Astrocyte (in vitro differentiated cells and primary cell): ENCODE results near the gene FGF22. TPM values are rescaled to one million over a fixed set of nuclear protein-coding genes. Genes with fewer than 3 reads are reported as not detected.

Experiments used
- DNase-seq: peaks from one replicate; pipeline ENCODE4 v3.0.0-alpha.2; 2010; ENCODE audit warnings: low read depth
- FAIRE-seq: peaks from 2 replicates; lab custom pipeline; 2011; peaks lifted over from hg19 to GRCh38; lab: Jason Lieb, UNC
- H2AFZ ChIP-seq: 2 replicates; pipeline ENCODE4 v1.6.0; 2012; ENCODE audit warnings: low read depth, low read length, inconsistent platforms
- H3K27ac ChIP-seq: 2 replicates; pipeline ENCODE4 v1.5.1; 2011; ENCODE audit warnings: low read depth, low read length, inconsistent platforms
- H3K27me3 ChIP-seq: 2 replicates; pipeline ENCODE4 v1.6.0; 2011; ENCODE audit warnings: low read length, inconsistent platforms; ENCODE audit not compliant: insufficient read depth
- H3K36me3 ChIP-seq: 2 replicates; pipeline ENCODE4 v1.5.1; 2011; ENCODE audit warnings: low read length, inconsistent platforms; ENCODE audit not compliant: insufficient read depth
- H3K4me1 ChIP-seq: 2 replicates; pipeline ENCODE4 v1.5.1; 2011; ENCODE audit warnings: low read length, inconsistent platforms; ENCODE audit not compliant: insufficient read depth
- H3K4me2 ChIP-seq: 2 replicates; pipeline ENCODE4 v1.6.0; 2012; ENCODE audit warnings: low read length, inconsistent platforms
- H3K4me3 ChIP-seq: 2 replicates; pipeline ENCODE4 v1.5.1; 2011; ENCODE audit warnings: low read depth, mild to moderate bottlenecking, low read length, inconsistent platforms; ENCODE audit not compliant: insufficient read depth
- H3K79me2 ChIP-seq: 2 replicates; pipeline ENCODE4 v1.6.0; 2012; ENCODE audit warnings: mild to moderate bottlenecking, low read length, inconsistent platforms; ENCODE audit not compliant: insufficient read depth
- H3K9ac ChIP-seq: 2 replicates; pipeline ENCODE4 v1.6.0; 2012; ENCODE audit warnings: mild to moderate bottlenecking, low read length, inconsistent platforms
- H3K9me3 ChIP-seq: 2 replicates; pipeline ENCODE4 v1.5.1; 2012; ENCODE audit warnings: low read depth, mild to moderate bottlenecking, low read length, inconsistent platforms; ENCODE audit not compliant: insufficient read depth
- H4K20me1 ChIP-seq: 2 replicates; pipeline ENCODE4 v1.6.0; 2012; ENCODE audit warnings: low read length, inconsistent platforms; ENCODE audit not compliant: insufficient read depth
- H3K27ac Mint-ChIP-seq: one replicate; pipeline ENCODE4 v1.8.0; 2021; ENCODE audit warnings: mild to moderate bottlenecking, mixed read lengths; ENCODE audit not compliant: unreplicated experiment
- H3K27me3 Mint-ChIP-seq: one replicate; pipeline ENCODE4 v1.8.0; 2021; ENCODE audit warnings: low read depth, mixed read lengths; ENCODE audit not compliant: unreplicated experiment
- H3K36me3 Mint-ChIP-seq: one replicate; pipeline ENCODE4 v1.8.0; 2021; ENCODE audit warnings: low read depth, mixed read lengths; ENCODE audit not compliant: unreplicated experiment
- H3K4me1 Mint-ChIP-seq: one replicate; pipeline ENCODE4 v1.8.0; 2021; ENCODE audit warnings: low read depth, mixed read lengths; ENCODE audit not compliant: unreplicated experiment
- H3K4me3 Mint-ChIP-seq: one replicate; pipeline ENCODE4 v1.8.0; 2021; ENCODE audit warnings: mild to moderate bottlenecking, moderate library complexity, mixed read lengths; ENCODE audit not compliant: unreplicated experiment
- H3K9me3 Mint-ChIP-seq: one replicate; pipeline ENCODE4 v1.8.0; 2021; ENCODE audit warnings: mild to moderate bottlenecking, mixed read lengths; ENCODE audit not compliant: unreplicated experiment
- EZH2 ChIP-seq: IDR thresholded peaks from 2 replicates; pipeline ENCODE4 v1.6.1; 2012; ENCODE audit warnings: mild to moderate bottlenecking, low read length, inconsistent platforms; ENCODE audit not compliant: insufficient read depth
- total RNA-seq: library from RNA; stranded (reverse); gene quantifications from 2 replicates; pipeline ENCODE4 v1.2.1, GENCODE V29; 2021
- TF ChIP-seq, protein P1 (sequence below): IDR thresholded peaks from 2 replicates; pipeline ENCODE4 v1.5.1; 2011; ENCODE audit warnings: low read depth, mild to moderate bottlenecking, inconsistent platforms, low read length, moderate library complexity; ENCODE audit not compliant: insufficient read depth

Gene FGF22
- total RNA-seq, 1 donor from 2014 or later = 0.25 TPM

DNA sequence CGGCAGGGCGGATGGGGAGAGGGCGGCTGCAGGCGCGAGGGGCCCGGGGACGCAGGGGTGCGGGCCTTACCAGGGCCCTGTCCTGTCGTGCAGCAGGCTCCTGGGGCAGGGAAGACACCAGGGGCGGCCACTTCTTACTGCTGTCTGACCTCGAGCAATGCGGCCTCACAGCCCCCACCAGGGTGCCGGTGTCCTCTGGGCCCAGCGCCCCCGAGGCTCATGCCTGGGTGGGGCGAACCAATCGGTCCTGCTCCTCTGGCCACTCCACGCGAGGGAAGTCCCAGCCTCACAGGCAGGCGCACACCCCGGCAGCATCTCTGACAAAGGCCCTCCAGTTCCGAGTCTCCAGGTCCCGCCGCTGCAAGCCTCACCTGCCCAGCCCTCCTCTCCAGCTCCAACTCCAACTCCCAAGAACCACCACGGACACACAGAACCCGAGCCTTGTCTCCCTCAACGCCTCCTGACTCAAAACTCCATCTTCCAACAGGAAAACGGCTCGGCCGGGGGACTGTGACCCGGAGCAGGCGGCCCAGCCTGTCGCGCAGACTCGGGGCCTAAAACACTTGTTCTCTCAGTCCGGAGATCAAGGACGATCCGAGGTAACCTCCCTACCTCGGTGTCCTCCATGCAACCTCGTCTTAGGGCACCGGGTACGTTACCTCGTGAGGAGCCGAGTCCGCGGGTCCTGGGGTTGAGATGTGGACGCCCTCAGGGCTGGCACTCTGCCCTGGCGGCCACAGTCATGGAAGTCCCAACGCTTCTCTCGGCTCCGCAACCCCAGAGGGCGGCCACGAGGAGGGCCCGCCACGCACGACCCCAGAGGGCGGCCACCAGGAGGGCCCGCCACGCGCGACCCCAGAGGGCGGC, 6.5 kb downstream of the FGF22 start:
- Mint-ChIP-seq H3K27ac (no peak overlapping the region), H3K4me3 (no peak overlapping the region), H3K4me1 (no peaks in the 10 kb centered on the region), H3K27me3 (no peaks in the 10 kb centered on the region), H3K9me3 (no peaks in the 10 kb centered on the region), H3K36me3 (peaks cover 2% of the 10 kb centered on the region)
- Histone ChIP-seq H3K4me1 (no peaks in the 10 kb centered on the region), H4K20me1 (peaks cover 3% of the 10 kb centered on the region), H3K79me2 (peaks cover 1% of the 10 kb centered on the region), H3K27ac (no peak overlapping the region), H3K9me3 (no peaks in the 10 kb centered on the region), H3K36me3 (no peaks in the 10 kb centered on the region), H2AFZ (no peak overlapping the region), H3K9ac (no peak overlapping the region), H3K4me2 (no peak overlapping the region), H3K4me3 (no peak overlapping the region), H3K27me3 (no peaks in the 10 kb centered on the region)
- TF ChIP-seq, protein P1, sequence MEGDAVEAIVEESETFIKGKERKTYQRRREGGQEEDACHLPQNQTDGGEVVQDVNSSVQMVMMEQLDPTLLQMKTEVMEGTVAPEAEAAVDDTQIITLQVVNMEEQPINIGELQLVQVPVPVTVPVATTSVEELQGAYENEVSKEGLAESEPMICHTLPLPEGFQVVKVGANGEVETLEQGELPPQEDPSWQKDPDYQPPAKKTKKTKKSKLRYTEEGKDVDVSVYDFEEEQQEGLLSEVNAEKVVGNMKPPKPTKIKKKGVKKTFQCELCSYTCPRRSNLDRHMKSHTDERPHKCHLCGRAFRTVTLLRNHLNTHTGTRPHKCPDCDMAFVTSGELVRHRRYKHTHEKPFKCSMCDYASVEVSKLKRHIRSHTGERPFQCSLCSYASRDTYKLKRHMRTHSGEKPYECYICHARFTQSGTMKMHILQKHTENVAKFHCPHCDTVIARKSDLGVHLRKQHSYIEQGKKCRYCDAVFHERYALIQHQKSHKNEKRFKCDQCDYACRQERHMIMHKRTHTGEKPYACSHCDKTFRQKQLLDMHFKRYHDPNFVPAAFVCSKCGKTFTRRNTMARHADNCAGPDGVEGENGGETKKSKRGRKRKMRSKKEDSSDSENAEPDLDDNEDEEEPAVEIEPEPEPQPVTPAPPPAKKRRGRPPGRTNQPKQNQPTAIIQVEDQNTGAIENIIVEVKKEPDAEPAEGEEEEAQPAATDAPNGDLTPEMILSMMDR = no peak
- no peak for TF ChIP-seq EZH2
- FAIRE-seq (no peak), DNase-seq (no peak)

DNA sequence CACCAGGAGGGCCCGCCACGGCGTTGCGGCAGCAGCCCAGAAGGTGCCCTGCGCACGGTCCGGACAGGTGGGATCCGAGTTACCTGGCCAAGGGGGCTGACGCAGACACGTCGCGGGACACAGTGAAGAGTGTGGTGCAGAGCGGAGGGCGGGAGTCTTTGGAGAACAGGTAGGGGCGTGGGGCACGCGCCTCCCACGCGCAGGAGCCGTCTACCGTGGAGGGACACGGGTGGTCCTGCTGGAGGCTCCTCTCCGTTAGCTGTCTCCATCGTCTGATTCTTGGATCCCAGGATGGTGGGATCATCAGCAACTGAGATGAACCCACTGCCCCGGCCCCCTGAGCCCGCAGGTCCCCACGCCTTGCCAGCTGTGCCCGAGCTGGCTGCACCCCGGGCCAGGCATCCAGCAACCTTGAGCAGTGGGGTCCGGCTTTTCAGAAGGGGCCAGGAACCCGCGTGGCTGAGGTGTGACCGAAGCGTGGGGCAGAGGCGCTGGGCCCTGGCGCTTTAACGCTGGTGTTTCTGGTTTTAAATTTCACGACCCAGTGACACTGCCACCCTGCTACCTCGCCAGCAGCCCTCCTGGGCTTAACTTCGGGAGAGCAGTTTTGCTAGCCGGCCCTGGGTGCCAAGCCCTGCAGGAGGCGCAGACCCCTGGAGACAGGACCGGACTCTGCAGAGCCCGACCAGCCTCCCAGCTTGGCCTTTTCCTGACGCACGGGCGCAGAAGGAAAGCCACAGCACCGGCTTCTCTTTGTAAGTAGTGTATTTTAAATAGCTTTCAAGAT, 7.3 kb downstream of the FGF22 start:
- Histone ChIP-seq H3K27me3 (no peaks in the 10 kb centered on the region), H2AFZ (no peak overlapping the region), H3K9ac (no peak overlapping the region), H3K4me2 (no peak overlapping the region), H3K27ac (no peak overlapping the region), H4K20me1 (peaks cover 5% of the 10 kb centered on the region), H3K36me3 (no peaks in the 10 kb centered on the region), H3K4me1 (no peaks in the 10 kb centered on the region), H3K9me3 (no peaks in the 10 kb centered on the region), H3K4me3 (no peak overlapping the region), H3K79me2 (peaks cover 9% of the 10 kb centered on the region)
- Mint-ChIP-seq H3K27ac (no peak overlapping the region), H3K4me3 (no peak overlapping the region), H3K27me3 (no peaks in the 10 kb centered on the region), H3K4me1 (no peaks in the 10 kb centered on the region), H3K36me3 (peaks cover 2% of the 10 kb centered on the region), H3K9me3 (no peaks in the 10 kb centered on the region)
- FAIRE-seq = no peak
- no peak for DNase-seq
- TF ChIP-seq, protein P1 = no peak
- TF ChIP-seq EZH2 = no peak
